A673 (cell line): ENCODE results near the gene FAM24B. TPM values are rescaled to one million over a fixed set of nuclear protein-coding genes. Genes with fewer than 3 reads are reported as not detected.

ENCODE experiments used
- BruUV-seq: library from RNA; stranded (reverse); fragments of 400-500 nt; replicated peaks from 2 replicates; lab custom pipeline; 2021; lab: Mats Ljungman, UMichigan
- CTCF ChIA-PET: fragments of 300-600 bp; sonication (Branson Sonifier 250); formaldehyde crosslinking; loops from one replicate; lab custom pipeline; 2022; ENCODE audit warnings: antibody characterized with exemption; lab: Charles Lee
- POLR2A ChIA-PET: fragments of 300-600 bp; sonication (Branson Sonifier 250); formaldehyde crosslinking; loops from one replicate; lab custom pipeline; 2022; ENCODE audit warnings: antibody characterized with exemption; ENCODE audit not compliant: low non-redundant PET; lab: Charles Lee
- DNase-seq: peaks from one replicate; pipeline ENCODE4 v3.0.0-alpha.2; 2015; ENCODE audit warnings: low spot score
- H3K27ac ChIP-seq: fragments of 200-600 bp; sonication (generic); 2 replicates; pipeline ENCODE4 v1.5.1; 2016; ENCODE audit warnings: mixed run types, low read depth, mild to moderate bottlenecking, mixed read lengths, antibody characterized with exemption, low read length; ENCODE audit not compliant: poor library complexity, severe bottlenecking
- H3K27me3 ChIP-seq: fragments of 200-600 bp; sonication (generic); replicated peaks from 2 replicates; pipeline ENCODE4 v1.6.1; 2017; ENCODE audit warnings: mixed run types, low read depth, mild to moderate bottlenecking, mixed read lengths, antibody characterized with exemption, low read length; ENCODE audit not compliant: insufficient read depth, poor library complexity
- H3K36me3 ChIP-seq: fragments of 200-600 bp; sonication (generic); 2 replicates; pipeline ENCODE4 v1.6.1; 2016; ENCODE audit warnings: mixed run types, mild to moderate bottlenecking, mixed read lengths, antibody characterized with exemption, low read length; ENCODE audit not compliant: insufficient read depth, poor library complexity, severe bottlenecking
- H3K4me1 ChIP-seq: fragments of 200-600 bp; sonication (generic); 2 replicates; pipeline ENCODE4 v1.6.1; 2017; ENCODE audit warnings: mixed run types, mild to moderate bottlenecking, mixed read lengths, antibody characterized with exemption, low read length; ENCODE audit not compliant: insufficient read depth, poor library complexity, severe bottlenecking
- H3K4me3 ChIP-seq: fragments of 200-600 bp; sonication (generic); 2 replicates; pipeline ENCODE4 v1.5.1; 2016; ENCODE audit warnings: low read depth, mixed run types, mild to moderate bottlenecking, mixed read lengths, low read length; ENCODE audit not compliant: poor library complexity, severe bottlenecking
- H3K9me3 ChIP-seq: fragments of 200-600 bp; sonication (generic); 2 replicates; pipeline ENCODE4 v1.6.1; 2016; ENCODE audit warnings: mixed run types, low read depth, mild to moderate bottlenecking, mixed read lengths, antibody characterized with exemption, low read length; ENCODE audit not compliant: poor library complexity, severe bottlenecking
- EZH2 ChIP-seq: fragments of 200-600 bp; sonication (generic); IDR thresholded peaks from 2 replicates; pipeline ENCODE4 v1.6.1; 2017; ENCODE audit warnings: borderline replicate concordance, low read depth, mild to moderate bottlenecking, mixed read lengths, antibody characterized with exemption, low read length; ENCODE audit not compliant: poor library complexity, severe bottlenecking
- intact Hi-C: fragments of 100-400 bp; cut with micrococcal nuclease; formaldehyde crosslinking; loops from one replicate; pipeline ENCODE4 v1.10.0; 2022; ENCODE audit not compliant: unreplicated experiment
- total RNA-seq: library from RNA; stranded (reverse); gene quantifications from 2 replicates; pipeline ENCODE4 v1.2.3, GENCODE V29; 2021
- TF ChIP-seq, protein P1 (sequence below): fragments of 300-800, 200-600 bp; sonication (generic); conservative IDR thresholded peaks from 2 replicates; pipeline ENCODE4 v1.5.1; 2017; ENCODE audit warnings: low read depth, mild to moderate bottlenecking, antibody characterized with exemption, low read length, moderate library complexity, mixed read lengths

Gene FAM24B
- total RNA-seq, 1 experiment from 2014 or later = 7.0 TPM

DNA sequence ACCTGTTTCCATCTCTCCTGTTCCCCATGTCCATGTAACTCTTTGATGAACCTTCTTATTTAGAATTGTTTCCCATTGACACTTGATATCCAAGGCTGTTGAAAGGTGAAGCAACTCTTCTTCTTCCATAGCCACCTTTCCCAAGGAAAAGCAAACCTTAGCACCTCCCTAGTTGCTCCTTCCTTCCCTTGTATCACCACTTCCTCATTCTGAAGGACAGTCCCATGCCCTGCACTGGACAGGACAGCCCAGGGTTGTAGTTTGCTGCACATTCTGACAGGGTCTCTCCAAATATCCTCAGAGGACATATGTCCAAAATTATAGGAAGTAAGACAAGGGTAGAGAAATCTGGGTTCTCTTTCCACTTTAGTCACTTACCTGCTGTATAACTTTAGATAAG, 39.9 kb downstream of the FAM24B start:
- peaks cover 5% of the 10 kb centered on the region for H3K9me3 ChIP-seq
- BruUV-seq = no TSS peak
- TF ChIP-seq, protein P1, sequence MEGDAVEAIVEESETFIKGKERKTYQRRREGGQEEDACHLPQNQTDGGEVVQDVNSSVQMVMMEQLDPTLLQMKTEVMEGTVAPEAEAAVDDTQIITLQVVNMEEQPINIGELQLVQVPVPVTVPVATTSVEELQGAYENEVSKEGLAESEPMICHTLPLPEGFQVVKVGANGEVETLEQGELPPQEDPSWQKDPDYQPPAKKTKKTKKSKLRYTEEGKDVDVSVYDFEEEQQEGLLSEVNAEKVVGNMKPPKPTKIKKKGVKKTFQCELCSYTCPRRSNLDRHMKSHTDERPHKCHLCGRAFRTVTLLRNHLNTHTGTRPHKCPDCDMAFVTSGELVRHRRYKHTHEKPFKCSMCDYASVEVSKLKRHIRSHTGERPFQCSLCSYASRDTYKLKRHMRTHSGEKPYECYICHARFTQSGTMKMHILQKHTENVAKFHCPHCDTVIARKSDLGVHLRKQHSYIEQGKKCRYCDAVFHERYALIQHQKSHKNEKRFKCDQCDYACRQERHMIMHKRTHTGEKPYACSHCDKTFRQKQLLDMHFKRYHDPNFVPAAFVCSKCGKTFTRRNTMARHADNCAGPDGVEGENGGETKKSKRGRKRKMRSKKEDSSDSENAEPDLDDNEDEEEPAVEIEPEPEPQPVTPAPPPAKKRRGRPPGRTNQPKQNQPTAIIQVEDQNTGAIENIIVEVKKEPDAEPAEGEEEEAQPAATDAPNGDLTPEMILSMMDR = no peak
- TF ChIP-seq EZH2 = no peak
- CTCF ChIA-PET = no interaction called here
- no peaks in the 10 kb centered on the region for H3K4me1 ChIP-seq
- H3K27ac ChIP-seq = no peak overlapping the region
- H3K4me3 ChIP-seq = no peak overlapping the region
- no peak for DNase-seq
- H3K36me3 ChIP-seq = no peaks in the 10 kb centered on the region
- intact Hi-C loops = no loop called here
- POLR2A ChIA-PET = no interaction called here
- no peaks in the 10 kb centered on the region for H3K27me3 ChIP-seq

DNA sequence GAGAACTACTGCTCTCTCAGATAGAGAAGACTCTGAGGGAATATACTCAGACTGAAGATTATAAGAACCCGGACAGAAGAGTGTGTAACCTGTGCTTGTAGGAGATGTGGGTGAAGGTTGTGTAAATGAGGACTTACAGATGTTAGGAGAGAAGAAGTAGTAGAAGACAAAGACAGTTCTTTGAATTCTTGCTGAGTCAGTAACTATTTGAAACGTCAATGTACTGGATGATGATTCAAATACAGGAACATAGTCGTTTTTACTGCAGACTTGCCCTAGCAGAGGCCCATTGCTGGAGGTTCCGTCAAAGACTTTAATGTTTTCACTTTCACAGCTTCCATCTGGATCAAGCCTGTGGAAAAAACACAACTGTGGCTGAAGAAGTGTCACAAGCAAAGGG, 40.5 kb downstream of the FAM24B start:
- Histone ChIP-seq H3K9me3 (peaks cover 5% of the 10 kb centered on the region), H3K36me3 (no peaks in the 10 kb centered on the region), H3K4me3 (no peak overlapping the region), H3K4me1 (no peaks in the 10 kb centered on the region), H3K27ac (no peak overlapping the region), H3K27me3 (no peaks in the 10 kb centered on the region)
- no peak for DNase-seq
- POLR2A ChIA-PET = no interaction called here
- BruUV-seq = no TSS peak
- TF ChIP-seq EZH2 = no peak
- TF ChIP-seq, protein P1 = no peak
- CTCF ChIA-PET = no interaction called here
- intact Hi-C loops = no loop called here

DNA sequence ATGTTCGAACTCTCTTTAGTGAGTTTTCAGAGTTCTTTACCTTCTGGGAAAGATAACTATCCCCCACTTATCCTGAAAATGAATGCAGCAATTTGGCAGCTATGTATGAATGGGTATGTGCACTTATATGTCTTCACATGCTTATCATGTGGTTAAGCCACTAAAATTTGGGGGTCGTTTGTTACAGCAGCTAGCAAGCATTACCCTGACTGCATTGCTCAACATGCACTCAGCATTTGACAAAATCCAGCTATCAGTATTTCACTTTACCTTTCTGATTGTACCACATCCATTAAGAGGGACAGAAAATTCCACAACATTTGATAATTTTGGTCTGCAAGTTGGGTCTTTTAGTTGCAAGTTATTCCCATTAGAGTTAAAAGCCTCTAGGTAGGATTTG, 43.5 kb downstream of the FAM24B start:
- DNase-seq = no peak
- Histone ChIP-seq H3K36me3 (no peaks in the 10 kb centered on the region), H3K4me3 (no peak overlapping the region), H3K9me3 (no peaks in the 10 kb centered on the region), H3K4me1 (no peaks in the 10 kb centered on the region), H3K27ac (no peak overlapping the region), H3K27me3 (no peaks in the 10 kb centered on the region)
- CTCF ChIA-PET = no interaction called here
- intact Hi-C loops = no loop called here
- no TSS peak for BruUV-seq
- POLR2A ChIA-PET = no interaction called here
- TF ChIP-seq, protein P1 = no peak
- no peak for TF ChIP-seq EZH2
